ENCODE results near the gene SLC35F1. TPM values are rescaled to one million over a fixed set of nuclear protein-coding genes. Genes with fewer than 3 reads are reported as not detected.

Gene SLC35F1
- total RNA-seq, 6 donors from 2014 or later: 0.11 to 0.15 (median 0.13) TPM; not detected in 3

GRCh38 chr6:117909638-117910037, 2.6 kb downstream of the SLC35F1 start:
- H3K36me3 ChIP-seq: no peaks in the 10 kb centered on the region
- no peak for ATAC-seq (ENCODE audit: low FRiP score in 2 of 2)
- WGBS, 2 donors: 90 to 91% methylated on average over 5 of the region's 5 CpGs
- H3K9me3 ChIP-seq: no peaks in the 10 kb centered on the region
- H3K27ac ChIP-seq: no peak overlapping the region
- TF ChIP-seq EP300 (IDR thresholded peaks at IDR 0.05) (no peak), CTCF (IDR thresholded peaks at IDR 0.05) (no peak), POLR2AphosphoS5 (IDR thresholded peaks at IDR 0.05) (no peak), POLR2A (IDR thresholded peaks at IDR 0.05) (no peak)
- H3K4me1 ChIP-seq: peaks cover 10 to 24% (median 16%) of the 10 kb centered on the region in 4 donors
- peaks cover 0 to 30% (median 8%) of the 10 kb centered on the region in 4 donors for H3K27me3 ChIP-seq
- no peak for DNase-seq
- no peak overlapping the region for H3K4me3 ChIP-seq

- H3K4me3 ChIP-seq: no peak overlapping the region
- H3K27me3 ChIP-seq: peaks cover 0 to 30% (median 7%) of the 10 kb centered on the region in 4 donors
- no peak overlapping the region for H3K27ac ChIP-seq
- H3K36me3 ChIP-seq: no peaks in the 10 kb centered on the region
- H3K9me3 ChIP-seq: no peaks in the 10 kb centered on the region
- no peak for TF ChIP-seq CTCF (IDR thresholded peaks at IDR 0.05)
- no peak for TF ChIP-seq POLR2AphosphoS5 (IDR thresholded peaks at IDR 0.05)
- TF ChIP-seq POLR2A (IDR thresholded peaks at IDR 0.05): no peak
- WGBS, 2 donors: 73 to 89% methylated on average over 4 of the region's 4 CpGs
- no peak for DNase-seq
- ATAC-seq (ENCODE audit: low FRiP score in 2 of 2): no peak
- H3K4me1 ChIP-seq: peaks cover 10 to 24% (median 16%) of the 10 kb centered on the region in 4 donors
These were observed 3.5 kb downstream of the SLC35F1 start for GRCh38 chr6:117910549-117910948.

GRCh38 chr6:117911150-117911549, 4.1 kb downstream of the SLC35F1 start:
- H3K9me3 ChIP-seq: no peaks in the 10 kb centered on the region
- H3K36me3 ChIP-seq: no peaks in the 10 kb centered on the region
- no peak overlapping the region for H3K4me3 ChIP-seq
- ATAC-seq (ENCODE audit: low FRiP score in 2 of 2): no peak
- no peak overlapping the region for H3K27ac ChIP-seq
- TF ChIP-seq POLR2AphosphoS5 (IDR thresholded peaks at IDR 0.05) (no peak), CTCF (IDR thresholded peaks at IDR 0.05) (no peak), EP300 (IDR thresholded peaks at IDR 0.05) (no peak), POLR2A (IDR thresholded peaks at IDR 0.05) (no peak)
- H3K27me3 ChIP-seq: peaks cover 0 to 26% (median 7%) of the 10 kb centered on the region in 4 donors
- WGBS, 2 donors: 80 to 89% methylated on average over 1 of the region's 1 CpG
- no peak for DNase-seq
- H3K4me1 ChIP-seq: peaks cover 10 to 24% (median 16%) of the 10 kb centered on the region in 4 donors

GRCh38 chr6:117911660-117912059, 4.6 kb downstream of the SLC35F1 start:
- Histone ChIP-seq H3K4me3 (no peak overlapping the region), H3K4me1 (peaks cover 10 to 20% (median 15%) of the 10 kb centered on the region in 4 donors), H3K9me3 (no peaks in the 10 kb centered on the region), H3K36me3 (no peaks in the 10 kb centered on the region), H3K27ac (no peak overlapping the region), H3K27me3 (peaks cover 0 to 21% (median 7%) of the 10 kb centered on the region in 4 donors)
- no peak for ATAC-seq (ENCODE audit: low FRiP score in 2 of 2)
- no peak for DNase-seq
- WGBS, 2 donors: 82 to 86% methylated on average over 1 of the region's 1 CpG
- TF ChIP-seq POLR2A (IDR thresholded peaks at IDR 0.05) (no peak), EP300 (IDR thresholded peaks at IDR 0.05) (no peak), POLR2AphosphoS5 (IDR thresholded peaks at IDR 0.05) (no peak)

GRCh38 chr6:117915846-117916245, 8.8 kb downstream of the SLC35F1 start:
- H3K27me3 ChIP-seq: no peaks in the 10 kb centered on the region

More at GRCh38 chr6:117915846-117916245, 8.8 kb downstream of the SLC35F1 start:
- H3K4me1 ChIP-seq: peaks cover 0 to 12% (median 8%) of the 10 kb centered on the region in 4 donors
- no peak overlapping the region for H3K4me3 ChIP-seq
- no peaks in the 10 kb centered on the region for H3K9me3 ChIP-seq
- TF ChIP-seq EP300 (IDR thresholded peaks at IDR 0.05) (no peak), CTCF (IDR thresholded peaks at IDR 0.05) (no peak), POLR2AphosphoS5 (IDR thresholded peaks at IDR 0.05) (no peak), POLR2A (IDR thresholded peaks at IDR 0.05) (no peak)
- 66 to 67% methylated on average over 4 of the region's 4 CpGs for WGBS, 2 donors
- no peaks in the 10 kb centered on the region for H3K36me3 ChIP-seq
- DNase-seq (no peak), ATAC-seq (ENCODE audit: low FRiP score in 2 of 2) (no peak)
- no peak overlapping the region for H3K27ac ChIP-seq

Measured in upper lobe of left lung (tissue), 6 donors.